Activated CD4-positive, alpha-beta T cell treated with anti-CD3 and anti-CD28 coated beads, Interleukin-2, amount 50 U/mL, for 1 hour (primary cell): ENCODE measurements around the gene ATMIN.

Experiments
- DNase-seq: peaks from one replicate; pipeline ENCODE4 v3.0.0-alpha.2; 2020

ATMIN gene

DNA sequence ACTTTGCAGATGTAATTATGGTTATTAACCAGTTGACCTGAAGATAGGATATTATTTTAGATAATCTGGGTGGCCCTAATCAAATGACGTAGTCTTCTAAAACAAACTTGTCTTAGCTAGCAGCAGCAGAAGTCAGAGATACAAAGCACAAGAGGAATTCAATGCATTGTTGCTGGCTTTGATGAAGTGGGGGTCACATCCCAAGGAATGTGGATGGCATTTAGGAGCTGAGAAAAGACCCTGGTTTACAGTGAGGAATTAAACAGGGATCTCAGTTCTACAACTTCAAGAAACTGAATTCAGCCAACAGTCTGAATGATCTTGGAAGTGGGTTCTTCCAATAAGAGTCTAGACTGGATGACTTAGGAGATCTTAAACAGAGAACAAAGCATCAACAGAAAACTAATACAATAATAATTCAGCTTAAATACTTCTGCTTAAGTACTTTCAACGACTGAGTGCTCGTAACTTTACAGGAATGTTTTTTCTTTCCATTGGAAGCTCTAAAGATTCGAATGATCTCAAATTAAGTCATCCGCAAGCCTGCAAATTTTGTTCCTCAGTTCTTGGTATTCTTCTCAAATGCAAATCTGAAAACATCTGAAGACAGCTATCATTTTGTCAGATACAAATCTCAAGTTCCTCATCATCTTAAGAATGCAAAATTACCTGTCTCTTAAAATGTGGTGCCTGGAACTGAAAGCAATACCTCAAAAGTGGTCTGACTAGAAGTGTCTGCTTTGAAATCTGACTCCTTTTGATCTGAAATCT, 38.1 kb downstream of the ATMIN start:
- DNase-seq: no peak

DNA sequence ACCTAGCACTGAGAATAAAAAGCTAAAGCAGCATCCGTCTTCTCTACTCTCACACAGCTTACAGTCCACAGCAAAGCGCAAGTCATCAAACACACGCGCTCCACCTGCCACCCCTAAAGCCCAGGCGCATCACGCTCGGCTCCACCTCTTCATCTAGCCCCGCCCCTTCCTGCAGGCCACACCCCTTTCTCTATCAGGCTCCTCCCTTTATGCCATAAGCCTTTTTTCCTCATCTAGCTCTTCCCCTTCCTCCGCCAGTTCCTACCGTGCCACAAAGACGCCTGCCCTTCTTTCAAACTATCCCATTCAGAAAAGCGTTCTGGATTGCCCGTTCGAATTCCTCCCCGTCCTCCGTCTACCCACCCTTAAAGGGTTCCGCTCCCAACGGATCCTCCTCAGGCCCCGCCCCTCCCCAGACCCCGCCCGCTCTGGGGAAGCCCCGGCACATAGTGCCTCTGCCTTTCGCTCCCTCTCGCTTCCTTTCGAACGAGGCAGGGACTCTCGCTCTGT, 41.0 kb downstream of the ATMIN start:
- DNase-seq: peak; percentile 94

DNA sequence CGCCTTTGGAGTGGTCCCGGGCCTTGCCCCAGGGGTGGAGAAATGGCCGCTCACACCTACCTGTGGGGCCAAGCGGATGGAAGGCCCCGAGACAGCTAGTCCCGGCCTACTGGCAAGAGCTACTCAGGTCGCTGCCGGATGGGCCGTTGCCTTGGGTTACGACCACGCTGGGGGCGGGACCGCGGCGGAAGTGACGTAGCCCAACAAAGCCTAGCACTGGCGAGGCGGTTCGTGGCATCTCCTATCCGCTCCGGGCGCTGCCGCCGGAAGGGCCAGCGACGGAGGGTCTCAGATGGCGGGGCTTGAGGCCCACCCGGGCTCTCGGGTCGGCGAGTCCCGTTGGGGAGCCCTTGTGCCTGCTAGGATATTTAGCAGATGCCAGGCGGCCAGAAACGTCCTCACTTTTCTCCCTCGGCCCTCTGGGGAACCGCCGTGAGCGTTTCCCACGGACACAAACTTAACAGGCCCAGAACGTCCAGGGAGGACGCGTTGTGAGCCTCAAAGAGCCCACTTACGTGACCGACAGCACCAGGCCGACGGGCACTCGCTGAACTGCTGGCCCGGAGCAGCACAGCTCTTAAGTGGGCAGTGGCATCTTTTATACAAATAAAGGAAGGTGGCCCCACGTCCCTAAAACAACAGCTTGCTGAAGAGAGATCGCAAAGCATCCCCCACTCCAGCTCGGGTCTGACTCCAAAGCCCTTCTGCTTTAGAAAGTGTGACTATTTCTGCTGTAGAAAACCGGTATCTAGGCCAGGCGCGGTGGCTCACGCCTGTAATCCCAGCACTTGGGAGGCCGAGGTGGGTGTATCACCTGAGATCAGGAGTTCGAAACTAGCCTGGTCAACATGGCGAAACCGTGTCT, 41.7 kb downstream of the ATMIN start, which contains the start of gene C16orf46:
C16orf46 (minus strand) TSS at position 163 of the 865 bp plus-strand sequence. CDS start 13,283 bp downstream, outside the sequence.
- DNase-seq: peak; percentile 96

- no peak for DNase-seq
Observed at GRCh38 chr16:81080233-81080632, 44.6 kb downstream of the ATMIN start.

DNA sequence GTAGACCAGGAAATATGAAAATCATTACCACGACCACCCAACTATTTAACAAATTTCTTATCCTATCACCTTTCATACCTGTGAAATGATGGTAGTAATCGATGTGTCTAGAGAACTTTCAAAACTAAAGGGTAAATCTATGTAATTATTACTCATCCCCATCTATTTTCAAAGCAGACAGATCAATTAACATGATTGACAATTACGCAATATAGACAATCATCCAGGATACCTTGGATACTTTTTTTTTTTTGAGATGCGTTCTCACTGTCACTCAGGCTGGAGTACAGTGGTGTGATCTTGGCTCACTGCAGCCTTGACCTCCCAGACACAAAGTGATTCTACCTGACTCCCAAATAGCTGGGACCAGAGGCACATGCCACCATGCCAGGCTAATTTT, 45.4 kb downstream of the ATMIN start:
- DNase-seq: no peak

GRCh38 chr16:81088836-81089235, 53.2 kb downstream of the ATMIN start:
- no peak for DNase-seq

DNA sequence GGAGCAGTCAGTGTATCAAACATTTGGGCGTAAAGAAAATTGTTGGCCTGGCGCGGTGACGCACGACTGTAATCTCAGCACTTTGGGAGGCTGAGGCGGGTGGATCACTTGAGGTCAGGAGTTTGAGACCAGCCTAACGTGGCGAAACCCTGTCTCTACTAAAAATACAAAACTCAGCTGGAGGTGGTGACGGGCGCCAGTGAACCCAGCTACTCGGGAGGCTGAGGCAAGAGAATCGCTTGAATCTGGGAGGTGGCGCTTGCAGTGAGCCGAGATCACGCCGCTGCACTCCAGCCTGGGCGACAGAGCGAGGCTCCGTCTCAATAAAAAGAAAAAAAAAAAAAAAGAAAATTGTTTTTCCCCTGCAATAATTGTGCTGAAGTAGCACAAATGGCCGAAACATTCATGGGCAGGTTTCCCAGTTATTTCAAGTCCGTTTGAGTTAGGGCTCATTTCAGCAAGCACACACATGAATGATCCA, 59.2 kb downstream of the ATMIN start:
- no peak for DNase-seq

DNA sequence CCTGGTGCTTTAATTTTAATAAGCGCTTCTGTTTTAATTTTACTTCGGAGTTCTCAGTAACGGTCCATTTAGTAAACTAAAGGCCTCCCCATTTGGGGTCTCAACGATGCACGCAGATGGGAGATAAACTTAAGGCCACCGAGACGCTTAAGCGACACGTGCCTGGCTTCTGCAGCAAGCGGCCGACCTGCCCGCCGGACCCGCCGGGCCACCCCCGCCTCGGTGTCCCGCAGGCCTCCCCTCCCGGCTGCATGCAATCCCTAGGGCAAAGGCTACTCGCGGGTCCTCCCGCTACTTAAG, 60.0 kb downstream of the ATMIN start:
- no peak for DNase-seq

- peak; percentile 98 for DNase-seq
Observed at GRCh38 chr16:81095953-81096714, 60.5 kb downstream of the ATMIN start, which contains the start of gene GCSH. Gene GCSH, minus strand, starts transcription at chr16:81096395. Its CDS starts 117 bp downstream, at chr16:81096278.

DNA sequence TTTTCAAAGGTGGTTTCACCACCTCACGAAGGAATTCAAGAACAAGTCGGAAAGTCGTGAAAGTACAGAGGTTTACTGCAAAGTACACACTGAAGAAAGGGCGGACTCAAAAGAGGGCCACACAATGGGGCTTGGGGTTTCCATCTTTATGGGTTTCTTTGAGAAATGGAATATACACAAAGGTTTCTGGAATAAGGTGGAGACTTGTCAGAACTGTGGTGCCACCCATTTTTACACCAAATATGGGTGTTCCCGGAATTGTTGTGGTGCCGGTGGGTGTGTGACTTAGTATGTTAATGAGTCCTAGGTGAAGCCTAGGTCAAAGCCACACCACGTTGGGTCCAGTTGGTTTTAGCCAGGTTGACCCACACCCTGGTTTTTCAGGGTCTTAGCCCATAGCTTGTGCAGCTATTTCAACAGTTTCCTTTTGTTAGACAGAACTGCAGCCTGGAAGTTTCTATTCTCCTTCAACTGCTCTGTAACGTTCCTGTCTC, 61.1 kb downstream of the ATMIN start:
- no peak for DNase-seq
